ENCODE data around the gene ATRX.

DNA sequence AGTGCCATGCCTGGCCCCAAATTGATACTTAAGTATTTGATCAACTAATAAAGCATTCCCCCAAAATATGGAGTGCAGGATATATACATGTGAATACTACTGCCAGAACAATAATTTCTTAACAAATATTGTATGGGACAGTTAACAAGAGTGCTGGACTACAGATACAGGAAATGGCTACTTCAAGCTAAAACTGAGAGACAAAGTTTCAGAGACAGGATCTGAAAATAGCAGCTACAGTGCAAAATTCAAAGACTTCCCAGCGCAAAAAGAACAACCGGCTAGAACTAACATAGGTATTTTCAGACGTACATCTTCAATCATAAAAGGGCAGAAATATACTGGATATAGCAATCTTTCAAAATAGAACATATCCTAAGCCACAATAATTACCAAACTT lies 6.3 kb downstream of the ATRX start:
- TF ChIP-seq EZH2 (IDR thresholded peaks at IDR 0.05) = no peak
- no peak for TF ChIP-seq POLR2AphosphoS5 (IDR thresholded peaks at IDR 0.05; ENCODE audit: borderline replicate concordance, low read depth, low read length)
